OCI-LY7 (cell line): ENCODE measurements around the gene KRTAP20-1. TPM values are rescaled to one million over a fixed set of nuclear protein-coding genes. Genes with fewer than 3 reads are reported as not detected.

Experiments used
- BruUV-seq: library from RNA; stranded (reverse); fragments of 400-500 nt; replicated peaks from 2 replicates; lab custom pipeline; 2021; lab: Mats Ljungman, UMichigan
- CTCF ChIA-PET: fragments of 300-600 bp; sonication (Branson Sonifier 250); formaldehyde crosslinking; loops from one replicate; lab custom pipeline; 2022; ENCODE audit warnings: antibody characterized with exemption; ENCODE audit not compliant: unreplicated experiment; lab: Charles Lee
- POLR2A ChIA-PET: fragments of 300-600 bp; sonication (Branson Sonifier 250); formaldehyde crosslinking; loops from one replicate; lab custom pipeline; 2022; ENCODE audit warnings: antibody characterized with exemption; lab: Charles Lee
- DNase-seq: peaks from one replicate; pipeline ENCODE4 v3.0.0-alpha.2; 2015; ENCODE audit warnings: low spot score
- H2AFZ ChIP-seq: fragments of 200-600 bp; sonication (generic), shearing (Covaris generic); 2 replicates; pipeline ENCODE4 v1.6.1; 2014; ENCODE audit warnings: mild to moderate bottlenecking, antibody characterized with exemption, low read length, moderate library complexity
- H3K27ac ChIP-seq: fragments of 200-600 bp; sonication (generic); 2 replicates; pipeline ENCODE4 v1.5.1; 2014; ENCODE audit warnings: mixed run types, low read depth, mild to moderate bottlenecking, moderate library complexity, low read length, inconsistent platforms; ENCODE audit not compliant: poor library complexity, severe bottlenecking
- H3K36me3 ChIP-seq: fragments of 200-600 bp; sonication (generic); 2 replicates; pipeline ENCODE4 v1.6.1; 2014; ENCODE audit warnings: mild to moderate bottlenecking, antibody characterized with exemption, low read length, moderate library complexity, mixed read lengths; ENCODE audit not compliant: insufficient read depth
- H3K4me1 ChIP-seq: fragments of 200-600 bp; sonication (generic); 2 replicates; pipeline ENCODE4 v1.5.1; 2014; ENCODE audit warnings: mild to moderate bottlenecking, low read length; ENCODE audit not compliant: insufficient read depth, poor library complexity, severe bottlenecking
- H3K4me2 ChIP-seq: fragments of 200-600 bp; sonication (generic); 2 replicates; pipeline ENCODE4 v1.6.1; 2014; ENCODE audit warnings: mild to moderate bottlenecking, low read length
- H3K4me3 ChIP-seq: fragments of 200-600 bp; sonication (generic); 2 replicates; pipeline ENCODE4 v1.5.1; 2014; ENCODE audit warnings: mild to moderate bottlenecking, low read depth, low read length; ENCODE audit not compliant: poor library complexity, severe bottlenecking
- H3K79me2 ChIP-seq: fragments of 200-600 bp; sonication (generic); 2 replicates; pipeline ENCODE4 v1.6.1; 2016; ENCODE audit warnings: low read depth, mild to moderate bottlenecking, low read length, moderate library complexity, mixed read lengths; ENCODE audit not compliant: insufficient read depth
- H3K9me2 ChIP-seq: fragments of 200-600 bp; sonication (generic); 2 replicates; pipeline ENCODE4 v1.6.1; 2016; ENCODE audit warnings: mild to moderate bottlenecking, low read length, mixed read lengths; ENCODE audit not compliant: insufficient read depth
- H3K9me3 ChIP-seq: fragments of 200-600 bp; sonication (generic); 2 replicates; pipeline ENCODE4 v1.6.1; 2014; ENCODE audit warnings: mild to moderate bottlenecking, mixed run types, low read length, mixed read lengths
- H4K20me1 ChIP-seq: fragments of 200-600 bp; sonication (generic); 2 replicates; pipeline ENCODE4 v1.6.1; 2014; ENCODE audit warnings: mild to moderate bottlenecking, antibody characterized with exemption, low read length, moderate library complexity, mixed read lengths; ENCODE audit not compliant: insufficient read depth
- EZH2phosphoT487 ChIP-seq: fragments of 200-600 bp; sonication (generic); IDR thresholded peaks from 2 replicates; pipeline ENCODE4 v1.6.1; 2018; ENCODE audit warnings: low read depth, borderline replicate concordance, mild to moderate bottlenecking, mixed run types, antibody characterized with exemption, low read length, moderate library complexity, mixed read lengths
- intact Hi-C: fragments of 100-400 bp; cut with micrococcal nuclease; formaldehyde crosslinking; loops from one replicate; pipeline ENCODE4 v1.10.0; 2022; ENCODE audit not compliant: unreplicated experiment
- total RNA-seq, 2 experiments: library from RNA; depleted of rRNA in 1 of 2; stranded (reverse); fragments of >200 nt in 1 of 2; shearing (Covaris generic) in 1 of 2; gene quantifications; 2 replicates each; pipeline ENCODE4 v1.2.3, GENCODE V29; 2014 to 2022
- TF ChIP-seq, protein P1 (sequence below): fragments of 200-600 bp; sonication (generic); conservative IDR thresholded peaks from 2 replicates; pipeline ENCODE4 v1.5.1; 2014; ENCODE audit warnings: mild to moderate bottlenecking, antibody characterized with exemption, low read length, moderate library complexity, mixed read lengths

KRTAP20-1 gene
- total RNA-seq, 2 experiments from 2014 or later, result not detected

DNA sequence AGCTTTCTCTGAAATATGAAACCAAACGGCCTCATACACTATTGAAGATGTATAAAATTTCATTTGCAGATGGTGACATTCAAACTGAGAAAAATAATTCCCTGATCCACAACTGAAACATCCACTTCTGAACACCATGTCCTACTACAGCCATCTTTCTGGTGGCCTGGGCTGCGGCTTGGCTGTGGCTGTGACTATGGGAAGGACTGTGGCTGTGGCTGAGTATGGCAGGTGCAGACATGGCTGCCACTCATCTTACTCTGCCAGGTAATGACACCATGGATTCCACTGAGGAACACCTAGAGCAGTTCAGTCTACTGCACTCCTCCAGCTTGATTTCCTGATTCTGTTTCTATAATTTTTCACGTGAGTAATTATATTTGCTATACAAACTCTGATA is 4.3 kb downstream of the KRTAP20-1 start, which contains the start of gene KRTAP20-4:
Gene KRTAP20-4 (plus strand): TSS at position 106 of the 400 bp plus-strand sequence.
- no peak for DNase-seq
- TF ChIP-seq, protein P1, sequence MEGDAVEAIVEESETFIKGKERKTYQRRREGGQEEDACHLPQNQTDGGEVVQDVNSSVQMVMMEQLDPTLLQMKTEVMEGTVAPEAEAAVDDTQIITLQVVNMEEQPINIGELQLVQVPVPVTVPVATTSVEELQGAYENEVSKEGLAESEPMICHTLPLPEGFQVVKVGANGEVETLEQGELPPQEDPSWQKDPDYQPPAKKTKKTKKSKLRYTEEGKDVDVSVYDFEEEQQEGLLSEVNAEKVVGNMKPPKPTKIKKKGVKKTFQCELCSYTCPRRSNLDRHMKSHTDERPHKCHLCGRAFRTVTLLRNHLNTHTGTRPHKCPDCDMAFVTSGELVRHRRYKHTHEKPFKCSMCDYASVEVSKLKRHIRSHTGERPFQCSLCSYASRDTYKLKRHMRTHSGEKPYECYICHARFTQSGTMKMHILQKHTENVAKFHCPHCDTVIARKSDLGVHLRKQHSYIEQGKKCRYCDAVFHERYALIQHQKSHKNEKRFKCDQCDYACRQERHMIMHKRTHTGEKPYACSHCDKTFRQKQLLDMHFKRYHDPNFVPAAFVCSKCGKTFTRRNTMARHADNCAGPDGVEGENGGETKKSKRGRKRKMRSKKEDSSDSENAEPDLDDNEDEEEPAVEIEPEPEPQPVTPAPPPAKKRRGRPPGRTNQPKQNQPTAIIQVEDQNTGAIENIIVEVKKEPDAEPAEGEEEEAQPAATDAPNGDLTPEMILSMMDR, result no peak
- no peak for TF ChIP-seq EZH2phosphoT487
- Histone ChIP-seq H3K79me2 (no peaks in the 10 kb centered on the region), H3K4me3 (no peak within 1 kb of the TSS), H3K36me3 (no peaks in the 10 kb centered on the region), H3K4me1 (no peaks in the 10 kb centered on the region), H3K9me2 (no peaks in the 10 kb centered on the region), H3K4me2 (no peak within 1 kb of the TSS), H2AFZ (no peak within 1 kb of the TSS), H4K20me1 (no peaks in the 10 kb centered on the region), H3K27ac (no peak within 1 kb of the TSS), H3K9me3 (no peaks in the 10 kb centered on the region)
- ChIA-PET CTCF (no interaction called here), POLR2A (interaction anchor here (0.7 kb wide), 1 partner anchor 170 kb away, joined by 3 read pairs; no protein-coding TSS in a partner anchor)
- BruUV-seq, result no TSS peak
- intact Hi-C loops, result no loop called here

DNA sequence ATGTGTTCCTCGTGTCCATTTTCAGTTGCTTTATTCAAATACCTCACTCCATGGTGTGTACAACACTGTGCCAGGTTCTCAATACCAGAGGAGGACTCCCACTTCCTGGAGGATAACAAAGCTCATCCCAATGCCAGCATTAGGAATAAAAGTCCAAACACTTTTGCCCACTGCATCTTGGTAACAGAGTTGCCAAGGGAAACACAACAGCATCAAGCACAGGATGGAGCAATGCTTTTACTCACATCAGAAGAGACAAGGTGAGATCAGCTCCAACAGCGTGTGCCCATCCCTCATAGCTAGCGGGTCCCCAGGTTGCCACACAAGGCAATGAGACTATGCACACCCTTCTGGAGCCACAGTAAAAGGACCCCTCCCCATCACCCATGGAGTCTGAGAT is 7.1 kb downstream of the KRTAP20-1 start:
- intact Hi-C loops, result no loop called here
- TF ChIP-seq EZH2phosphoT487, result no peak
- TF ChIP-seq, protein P1, result no peak
- CTCF ChIA-PET, result interaction anchor here (0.6 kb wide), 1 partner anchor 41 kb away, joined by 3 read pairs; no protein-coding TSS in a partner anchor

DNA sequence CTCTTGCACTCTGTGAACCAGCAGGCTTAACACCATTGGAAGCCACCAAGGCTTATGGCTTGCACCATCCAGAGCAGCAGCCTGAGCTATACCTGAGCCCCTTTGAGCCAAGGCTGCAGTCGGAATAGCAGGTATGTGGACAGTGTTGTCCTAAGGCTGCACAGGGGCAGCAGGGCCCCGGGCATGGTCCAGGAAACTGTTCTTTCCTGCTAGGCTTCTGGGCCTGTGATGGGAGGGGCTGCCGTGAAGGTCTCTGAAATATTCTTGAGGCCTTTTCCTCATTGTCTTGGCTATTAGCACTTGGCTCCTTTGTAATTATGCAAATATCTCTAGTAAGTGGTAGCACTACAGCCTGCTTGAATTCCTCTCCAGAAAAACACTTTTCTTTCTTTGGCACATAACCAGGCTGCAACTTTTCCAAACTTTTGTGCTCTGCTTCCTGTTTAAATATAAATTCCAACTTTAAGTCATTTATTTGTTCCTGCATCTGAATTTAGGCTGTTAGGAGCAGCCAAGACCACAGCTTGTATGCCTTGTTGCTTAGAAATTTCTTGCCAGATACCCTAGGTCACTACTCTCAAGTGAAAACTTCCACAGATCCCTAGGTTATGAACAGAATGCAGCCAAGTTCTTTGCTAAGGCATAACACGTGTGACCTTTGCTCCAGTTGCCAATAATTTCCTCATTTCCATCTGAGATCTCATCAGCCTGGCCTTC is 9.4 kb downstream of the KRTAP20-1 start:
- intact Hi-C loops, result no loop called here
- Histone ChIP-seq H3K4me1 (no peaks in the 10 kb centered on the region), H3K27ac (no peak overlapping the region), H3K36me3 (no peaks in the 10 kb centered on the region), H3K4me2 (no peak overlapping the region), H3K79me2 (no peaks in the 10 kb centered on the region), H3K9me3 (peaks cover 8% of the 10 kb centered on the region; the same call in 1 of the 2 replicates), H3K9me2 (no peaks in the 10 kb centered on the region), H2AFZ (no peak overlapping the region), H4K20me1 (no peaks in the 10 kb centered on the region), H3K4me3 (no peak overlapping the region)
- CTCF ChIA-PET, result no interaction called here
- TF ChIP-seq, protein P1, result no peak
- no peak for TF ChIP-seq EZH2phosphoT487
- POLR2A ChIA-PET, result interaction anchor here (0.6 kb wide), 1 partner anchor 17 kb away, joined by 3 read pairs; no protein-coding TSS in a partner anchor
- DNase-seq, result no peak
- no TSS peak for BruUV-seq

More for the DNA sequence above, 7.1 kb downstream of the KRTAP20-1 start:
- Histone ChIP-seq H3K4me3 (no peak overlapping the region), H3K79me2 (no peaks in the 10 kb centered on the region), H3K36me3 (no peaks in the 10 kb centered on the region), H3K9me3 (peaks cover 8% of the 10 kb centered on the region; the same call in 1 of the 2 replicates), H3K27ac (no peak overlapping the region), H3K4me1 (no peaks in the 10 kb centered on the region), H2AFZ (no peak overlapping the region), H3K9me2 (no peaks in the 10 kb centered on the region), H3K4me2 (no peak overlapping the region), H4K20me1 (no peaks in the 10 kb centered on the region)
- POLR2A ChIA-PET, result interaction anchor here (0.7 kb wide), 1 partner anchor 14 kb away, joined by 6 read pairs; no protein-coding TSS in a partner anchor
- DNase-seq, result no peak
- no TSS peak for BruUV-seq
